Ectodermal cell (in vitro differentiated cells): ENCODE data around the gene LRP11.
"Not testable (repeated sequence)": the region's sequence is repeated elsewhere in the genome, so short reads cannot be mapped to it uniquely, and the experiment has no call there.

ENCODE experiments used
- H3K27ac ChIP-seq: 2 replicates; pipeline ENCODE4 v1.7.0; 2013; ENCODE audit warnings: mild to moderate bottlenecking, low read depth, low read length; ENCODE audit not compliant: insufficient read depth, poor library complexity, severe bottlenecking
- H3K27me3 ChIP-seq: 2 replicates; pipeline ENCODE4 v1.7.0; 2013; ENCODE audit warnings: mild to moderate bottlenecking, low read length; ENCODE audit not compliant: insufficient read depth, control insufficient read depth, poor library complexity, severe bottlenecking
- H3K36me3 ChIP-seq: one replicate; pipeline ENCODE4 v1.7.0; 2013; ENCODE audit warnings: low read length; ENCODE audit not compliant: control insufficient read depth, insufficient read depth
- H3K4me1 ChIP-seq: one replicate; pipeline ENCODE4 v1.7.0; 2013; ENCODE audit warnings: low read length; ENCODE audit not compliant: control insufficient read depth, insufficient read depth
- H3K4me3 ChIP-seq: 2 replicates; pipeline ENCODE4 v1.7.0; 2013; ENCODE audit warnings: low read depth, low read length, control low read depth; ENCODE audit not compliant: insufficient read depth
- H3K9me3 ChIP-seq: 2 replicates; pipeline ENCODE4 v1.7.0; 2013; ENCODE audit warnings: mild to moderate bottlenecking, low read length, moderate library complexity; ENCODE audit not compliant: control insufficient read depth
- WGBS, 2 experiments: methylation state at CpG; one replicate each; pipeline ENCODE4 v1.1.7; 2013; ENCODE audit warnings: missing lambda C conversion rate in 2 of 2; 5-methylcytosine and 5-hydroxymethylcytosine counted together

Gene LRP11

GRCh38 chr6:149871182-149871581, 7.0 kb upstream of the LRP11 start:
- Histone ChIP-seq H3K27ac (no peak overlapping the region), H3K4me3 (no peak overlapping the region), H3K36me3 (no peaks in the 10 kb centered on the region), H3K27me3 (no peaks in the 10 kb centered on the region), H3K9me3 (no peaks in the 10 kb centered on the region), H3K4me1 (no peaks in the 10 kb centered on the region)
- 83 to 88% methylated on average over 2 of the region's 2 CpGs for WGBS, 2 experiments

GRCh38 chr6:149869275-149869892, 5.2 kb upstream of the LRP11 start:
- Histone ChIP-seq H3K27me3 (no peaks in the 10 kb centered on the region), H3K27ac (no peak overlapping the region), H3K9me3 (no peaks in the 10 kb centered on the region), H3K36me3 (no peaks in the 10 kb centered on the region), H3K4me3 (no peak overlapping the region), H3K4me1 (no peaks in the 10 kb centered on the region)
- 93 to 94% methylated on average over 10 of the region's 10 CpGs for WGBS, 2 experiments

GRCh38 chr6:149867876-149868640, 3.9 kb upstream of the LRP11 start:
- no peaks in the 10 kb centered on the region for H3K9me3 ChIP-seq
- H3K27me3 ChIP-seq = peaks cover 7% of the 10 kb centered on the region
- WGBS, 2 experiments = 52 to 61% methylated on average over 3 to 4 of the region's 4 CpGs

GRCh38 chr6:149864578-149865535, 698 bp upstream of the LRP11 start:
- Histone ChIP-seq H3K36me3 (no peaks in the 10 kb centered on the region), H3K4me1 (no peaks in the 10 kb centered on the region), H3K9me3 (no peaks in the 10 kb centered on the region), H3K27ac (no peak overlapping the region), H3K4me3 (peak overlapping the region; percentile 53), H3K27me3 (peaks cover 37% of the 10 kb centered on the region)
- 26 to 29% methylated on average over 23 of the region's 23 CpGs for WGBS, 2 experiments

More at GRCh38 chr6:149867876-149868640, 3.9 kb upstream of the LRP11 start:
- Histone ChIP-seq H3K36me3 (no peaks in the 10 kb centered on the region), H3K27ac (no peak overlapping the region), H3K4me3 (no peak overlapping the region), H3K4me1 (no peaks in the 10 kb centered on the region)

GRCh38 chr6:149862922-149863697, 1.0 kb downstream of the LRP11 start:
- Histone ChIP-seq H3K27me3 (peaks cover 37% of the 10 kb centered on the region), H3K4me1 (no peaks in the 10 kb centered on the region), H3K36me3 (no peaks in the 10 kb centered on the region), H3K27ac (no peak overlapping the region), H3K4me3 (peak overlapping the region; percentile 53), H3K9me3 (no peaks in the 10 kb centered on the region)
- 4% methylated on average over 69 of the region's 69 CpGs for WGBS, 2 experiments

- not testable (repeated sequence) for H3K27ac ChIP-seq, H3K9me3 ChIP-seq, H3K4me3 ChIP-seq, H3K4me1 ChIP-seq, H3K36me3 ChIP-seq
- peaks cover 37% of the 10 kb centered on the region for H3K27me3 ChIP-seq
- 88 to 91% methylated on average over 11 of the region's 12 CpGs for WGBS, 2 experiments
Measured at GRCh38 chr6:149862424-149862738, 1.8 kb downstream of the LRP11 start.

- Histone ChIP-seq H3K27me3 (peaks cover 37% of the 10 kb centered on the region), H3K36me3 (no peaks in the 10 kb centered on the region), H3K4me1 (no peaks in the 10 kb centered on the region), H3K4me3 (no peak overlapping the region), H3K9me3 (no peaks in the 10 kb centered on the region), H3K27ac (no peak overlapping the region)
- WGBS, 2 experiments = 86 to 90% methylated on average over 14 of the region's 14 CpGs
Measured at GRCh38 chr6:149861603-149862423, 2.3 kb downstream of the LRP11 start.

- Histone ChIP-seq H3K27ac (no peak overlapping the region), H3K4me1 (no peaks in the 10 kb centered on the region), H3K27me3 (peaks cover 37% of the 10 kb centered on the region), H3K4me3 (no peak overlapping the region), H3K9me3 (no peaks in the 10 kb centered on the region), H3K36me3 (no peaks in the 10 kb centered on the region)
- 81 to 84% methylated on average over 14 of the region's 14 CpGs for WGBS, 2 experiments
Measured at GRCh38 chr6:149860834-149861602, 3.1 kb downstream of the LRP11 start.

- Histone ChIP-seq H3K27ac (no peak overlapping the region), H3K27me3 (peaks cover 37% of the 10 kb centered on the region), H3K9me3 (no peaks in the 10 kb centered on the region), H3K4me1 (no peaks in the 10 kb centered on the region), H3K4me3 (no peak overlapping the region), H3K36me3 (no peaks in the 10 kb centered on the region)
- 89 to 91% methylated on average over 5 of the region's 5 CpGs for WGBS, 2 experiments
Measured at GRCh38 chr6:149860513-149860833, 3.7 kb downstream of the LRP11 start.
